GM19372 (cell line): ENCODE data around the gene MINK1.
"Not testable (repeated sequence)": the region's sequence is repeated elsewhere in the genome, so short reads cannot be mapped to it uniquely, and the experiment has no call there.

ENCODE experiments used
- ATAC-seq: cut with Tn5 transposase; IDR thresholded peaks from one replicate; pipeline ENCODE4 v1.9.1; 2021; ENCODE audit warnings: mild to moderate bottlenecking, low read depth, moderate library complexity; ENCODE audit not compliant: unreplicated experiment

The MINK1 gene

DNA sequence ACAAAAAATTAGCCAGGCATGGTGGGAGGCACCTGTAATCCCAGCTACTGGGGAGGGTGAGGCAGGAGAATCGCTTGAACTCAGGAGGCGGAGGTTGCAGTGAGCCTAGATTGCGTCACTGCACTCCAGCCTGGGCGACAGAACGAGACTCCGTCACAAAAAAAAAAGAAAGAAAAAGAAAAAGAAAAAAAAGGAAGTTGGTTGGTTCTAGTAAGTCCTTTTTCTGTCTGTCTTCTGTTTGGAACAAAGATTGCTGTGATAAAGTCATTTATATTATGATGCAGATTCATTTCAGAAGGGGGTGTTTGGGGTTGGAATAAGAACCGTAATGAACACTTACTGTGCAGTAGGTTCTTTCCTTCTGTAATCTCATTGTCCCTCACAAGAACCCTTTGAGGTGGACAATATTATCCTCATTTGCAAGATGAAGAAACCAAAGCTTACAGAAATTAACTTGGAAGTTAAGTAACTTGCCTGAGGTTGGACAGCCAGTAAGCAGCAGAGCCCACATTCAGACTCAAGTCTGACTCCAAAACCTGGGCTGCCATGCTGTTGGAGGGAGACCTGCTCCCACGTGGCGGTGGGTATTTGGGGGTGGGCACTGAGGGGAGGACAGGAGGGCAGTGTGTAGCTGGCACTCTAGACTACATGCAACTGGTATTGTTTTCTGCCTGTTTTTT lies 10.3 kb downstream of the MINK1 start:
- ATAC-seq = no peak

DNA sequence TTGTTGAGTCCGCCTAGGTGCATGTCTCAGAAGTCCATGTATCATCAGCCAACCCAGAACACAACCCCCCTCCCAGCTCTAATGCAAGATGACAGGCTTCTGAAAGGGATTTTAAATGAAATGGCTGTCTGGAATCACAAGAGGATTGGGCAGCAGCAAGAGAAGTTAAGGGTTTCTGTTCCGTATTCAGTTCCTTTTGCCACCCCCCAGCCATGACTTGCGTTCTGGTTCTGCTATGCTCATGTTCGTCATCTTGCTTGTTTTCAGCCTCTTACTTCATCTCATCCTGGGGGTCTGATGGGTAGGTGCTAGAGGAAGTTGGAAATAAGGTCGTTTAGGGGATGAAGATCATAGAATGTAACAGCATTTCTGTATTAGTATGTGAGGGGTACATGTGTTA lies 12.0 kb downstream of the MINK1 start:
- no peak for ATAC-seq

- no peak for ATAC-seq
Measured at GRCh38 chr17:4846635-4847390, 13.7 kb downstream of the MINK1 start.

- ATAC-seq = no peak
Measured at GRCh38 chr17:4849011-4849536, 15.9 kb downstream of the MINK1 start.

GRCh38 chr17:4850246-4850645 lies 17.1 kb downstream of the MINK1 start:
- ATAC-seq = no peak

GRCh38 chr17:4851084-4851483 lies 17.9 kb downstream of the MINK1 start:
- no peak for ATAC-seq

DNA sequence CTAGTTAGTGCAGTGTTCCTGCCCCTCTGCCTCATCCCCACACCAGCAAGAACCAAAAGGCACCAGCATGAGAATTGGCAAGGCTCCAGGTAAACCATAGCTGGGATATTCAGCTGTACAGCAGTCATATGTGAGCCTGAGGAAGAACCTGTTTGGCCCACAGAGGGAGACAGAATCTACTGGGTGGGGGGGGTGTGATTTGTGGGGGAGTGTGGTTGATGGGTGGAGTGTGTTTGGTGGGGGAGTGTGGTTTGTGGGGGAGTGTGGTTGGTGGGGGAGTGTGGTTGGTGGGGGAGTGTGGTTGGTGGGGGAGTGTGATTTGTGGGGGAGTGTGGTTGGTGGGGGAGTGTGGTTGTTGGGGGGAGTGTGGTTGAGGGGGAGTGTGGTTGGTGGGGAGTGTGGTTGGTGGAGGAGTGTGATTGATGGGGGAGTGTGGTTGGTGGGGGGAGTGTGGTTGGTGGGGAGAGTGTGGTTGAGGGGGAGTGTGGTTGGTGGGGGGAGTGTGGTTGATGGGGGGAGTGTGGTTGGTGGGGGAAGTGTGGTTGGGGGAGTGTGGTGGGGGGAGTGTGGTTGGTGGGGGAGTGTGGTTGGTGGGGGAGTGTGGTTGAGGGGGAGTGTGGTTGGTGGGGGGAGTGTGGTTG lies 19.5 kb downstream of the MINK1 start:
- ATAC-seq = no peak

DNA sequence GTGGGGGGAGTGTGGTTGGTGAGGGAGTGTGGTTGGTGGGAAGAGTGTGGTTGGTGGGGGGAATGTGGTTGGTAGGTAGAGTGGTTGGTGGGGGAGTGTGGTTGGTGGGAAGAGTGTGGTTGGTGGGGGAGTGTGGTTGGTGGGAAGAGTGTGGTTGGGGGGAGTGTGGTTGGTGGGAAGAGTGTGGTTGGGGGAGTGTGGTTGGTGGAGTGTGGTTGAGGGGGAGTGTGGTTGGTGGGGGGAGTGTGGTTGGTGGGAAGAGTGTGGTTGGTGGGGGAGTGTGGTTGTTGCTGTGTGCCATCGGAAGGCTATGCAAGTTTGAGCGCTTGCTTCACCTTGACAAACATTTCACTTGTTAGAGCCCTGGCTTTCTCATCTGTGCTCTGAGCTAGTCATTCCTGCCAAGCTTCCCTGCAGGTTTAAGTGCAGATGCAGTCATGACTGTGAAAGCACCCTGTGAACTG lies 20.1 kb downstream of the MINK1 start:
- no peak for ATAC-seq

GRCh38 chr17:4854111-4854681 lies 21.1 kb downstream of the MINK1 start:
- no peak for ATAC-seq

GRCh38 chr17:4856271-4856936 lies 23.3 kb downstream of the MINK1 start:
- ATAC-seq = no peak

- no peak for ATAC-seq
Measured at GRCh38 chr17:4856937-4857314, 23.8 kb downstream of the MINK1 start.

GRCh38 chr17:4857347-4857746 lies 24.2 kb downstream of the MINK1 start:
- ATAC-seq = not testable (repeated sequence)

DNA sequence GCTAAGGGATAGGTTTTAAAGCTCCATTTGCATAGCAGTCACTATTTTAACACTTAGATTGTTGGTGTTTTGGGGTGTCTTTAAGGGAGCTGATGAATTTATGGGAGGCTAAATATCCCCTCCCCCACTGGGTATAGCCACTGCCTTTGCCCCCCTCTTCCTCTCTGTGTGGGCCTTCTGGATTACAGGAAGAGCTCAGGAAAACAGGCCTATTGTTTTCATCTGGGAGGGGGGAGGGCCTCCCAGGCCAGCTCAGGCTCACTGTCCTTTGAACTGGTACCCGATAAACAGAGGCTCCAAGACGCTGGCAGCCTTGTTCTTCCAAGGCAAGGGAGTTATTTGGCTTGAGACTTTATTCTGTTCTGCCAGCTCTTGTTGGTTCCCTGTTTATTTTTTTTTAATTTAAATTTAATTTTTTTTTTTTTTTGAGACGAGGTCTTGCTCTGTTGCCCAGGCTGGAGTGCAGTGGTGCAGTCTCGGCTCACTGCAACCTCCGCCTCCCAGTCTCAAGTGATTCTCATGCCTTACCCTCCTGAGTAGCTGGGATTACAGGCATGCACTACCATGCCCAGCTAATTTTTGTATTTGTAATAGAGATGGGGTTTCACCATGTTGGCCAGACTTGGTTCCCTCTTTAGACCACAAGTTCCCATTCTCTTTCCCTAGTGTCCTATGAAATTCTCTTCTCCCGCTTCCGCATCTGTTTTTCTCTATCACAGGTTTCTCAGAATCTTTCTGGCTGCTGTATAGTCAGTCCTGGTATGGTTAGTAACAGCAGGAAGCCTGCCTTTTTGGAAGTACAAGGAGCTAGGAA lies 25.1 kb downstream of the MINK1 start:
- no peak for ATAC-seq

- no peak for ATAC-seq
Measured at GRCh38 chr17:4858882-4859260, 25.7 kb downstream of the MINK1 start.

- no peak for ATAC-seq
Measured at GRCh38 chr17:4859816-4860625, 26.9 kb downstream of the MINK1 start.

DNA sequence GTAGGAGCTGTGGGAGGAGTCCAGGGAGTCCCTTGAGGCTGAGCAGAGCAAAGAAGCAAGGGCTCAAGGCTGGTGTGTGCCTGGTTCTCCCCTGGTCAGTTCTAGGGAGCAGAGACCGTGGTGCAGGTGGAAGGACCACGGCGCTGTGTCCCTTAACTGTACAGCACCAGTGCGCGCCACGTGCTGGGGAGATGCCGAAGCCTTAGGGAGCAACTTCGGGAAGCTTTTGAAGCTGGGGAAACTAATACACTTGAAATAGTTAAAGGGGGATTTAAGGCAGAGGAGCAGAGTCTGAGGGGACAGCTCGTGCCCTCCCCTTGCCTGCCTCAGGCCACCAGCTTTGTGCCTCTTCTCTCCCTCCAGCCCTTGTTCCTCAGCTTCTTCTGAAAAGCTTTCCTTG lies 27.5 kb downstream of the MINK1 start:
- ATAC-seq = no peak

- no peak for ATAC-seq
Measured at GRCh38 chr17:4861052-4861451, 27.9 kb downstream of the MINK1 start.

DNA sequence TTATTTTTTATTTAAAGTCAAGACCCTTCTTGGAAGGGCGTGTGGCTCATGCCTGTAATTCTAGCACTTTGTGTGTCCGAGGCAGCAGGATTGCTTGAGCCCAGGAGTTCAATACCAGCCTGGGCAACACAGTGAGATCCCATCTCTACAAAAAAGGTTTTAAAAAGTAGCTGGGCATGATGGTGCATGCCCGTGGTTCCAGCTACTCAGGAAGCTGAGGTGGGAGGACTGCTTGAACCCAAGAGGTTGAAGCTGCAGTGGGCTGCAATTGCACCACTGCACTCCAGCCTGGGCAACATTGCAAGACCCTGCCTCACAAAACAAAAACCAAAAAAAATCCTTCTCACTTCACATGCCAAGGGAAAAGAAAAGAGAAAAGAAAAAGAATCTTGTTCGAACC lies 29.6 kb downstream of the MINK1 start:
- ATAC-seq = no peak

GRCh38 chr17:4863321-4863720 lies 30.2 kb downstream of the MINK1 start:
- no peak for ATAC-seq
